Esophagus squamous epithelium (tissue), 4 donors: ENCODE data around the gene FITM1.

Experiments used
- POLR2A ChIP-seq, 4 donors: fragments of 450-650 bp; IDR thresholded peaks; one replicate each; pipeline ENCODE4 v1.6.1; 2017; ENCODE audit warnings: antibody characterized with exemption in 4 of 4, mild to moderate bottlenecking in 4 of 4, moderate library complexity in 3 of 4
- TF ChIP-seq, protein P1 (sequence below), 6 experiments: fragments of 450-650 bp in 4 of 6; fragments of 200-600 bp in 2 of 6; sonication (generic) in 2 of 6; IDR thresholded peaks; one replicate each; pipeline ENCODE4 v1.5.1; 2016 to 2019; ENCODE audit warnings: antibody characterized with exemption in 6 of 6, mild to moderate bottlenecking in 4 of 6, moderate library complexity in 4 of 6

- TF ChIP-seq, protein P1, sequence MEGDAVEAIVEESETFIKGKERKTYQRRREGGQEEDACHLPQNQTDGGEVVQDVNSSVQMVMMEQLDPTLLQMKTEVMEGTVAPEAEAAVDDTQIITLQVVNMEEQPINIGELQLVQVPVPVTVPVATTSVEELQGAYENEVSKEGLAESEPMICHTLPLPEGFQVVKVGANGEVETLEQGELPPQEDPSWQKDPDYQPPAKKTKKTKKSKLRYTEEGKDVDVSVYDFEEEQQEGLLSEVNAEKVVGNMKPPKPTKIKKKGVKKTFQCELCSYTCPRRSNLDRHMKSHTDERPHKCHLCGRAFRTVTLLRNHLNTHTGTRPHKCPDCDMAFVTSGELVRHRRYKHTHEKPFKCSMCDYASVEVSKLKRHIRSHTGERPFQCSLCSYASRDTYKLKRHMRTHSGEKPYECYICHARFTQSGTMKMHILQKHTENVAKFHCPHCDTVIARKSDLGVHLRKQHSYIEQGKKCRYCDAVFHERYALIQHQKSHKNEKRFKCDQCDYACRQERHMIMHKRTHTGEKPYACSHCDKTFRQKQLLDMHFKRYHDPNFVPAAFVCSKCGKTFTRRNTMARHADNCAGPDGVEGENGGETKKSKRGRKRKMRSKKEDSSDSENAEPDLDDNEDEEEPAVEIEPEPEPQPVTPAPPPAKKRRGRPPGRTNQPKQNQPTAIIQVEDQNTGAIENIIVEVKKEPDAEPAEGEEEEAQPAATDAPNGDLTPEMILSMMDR (IDR thresholded peaks at IDR 0.05), result no peak
- TF ChIP-seq POLR2A (IDR thresholded peaks at IDR 0.05), result no peak
Measured at GRCh38 chr14:24135584-24135833, 5.0 kb downstream of the FITM1 start.
